Vagina (tissue), 2 donors: ENCODE data around the gene PCNX1.

ENCODE experiments used
- CTCF ChIP-seq, 3 experiments: fragments of 450-650 bp in 2 of 3; fragments of 200-600 bp in 1 of 3; sonication (generic) in 1 of 3; IDR thresholded peaks; one replicate each; pipeline ENCODE4 v1.5.1; 2017 to 2019; ENCODE audit warnings: antibody characterized with exemption in 3 of 3, mild to moderate bottlenecking in 2 of 3, moderate library complexity in 2 of 3
- POLR2A ChIP-seq, 2 donors: fragments of 450-650 bp; IDR thresholded peaks; one replicate each; pipeline ENCODE4 v1.6.1; 2017; ENCODE audit warnings: antibody characterized with exemption in 2 of 2, mild to moderate bottlenecking in 2 of 2, moderate library complexity in 2 of 2
- POLR2AphosphoS5 ChIP-seq, 2 donors: sonication (generic); formaldehyde crosslinking; IDR thresholded peaks; one replicate each; pipeline ENCODE4 v1.9.0; 2017; ENCODE audit warnings: antibody characterized with exemption in 2 of 2, mild to moderate bottlenecking in 2 of 2, low read depth in 1 of 2; ENCODE audit not compliant: insufficient read depth in 1 of 2

- TF ChIP-seq CTCF (IDR thresholded peaks at IDR 0.05), result no peak
- TF ChIP-seq POLR2A (IDR thresholded peaks at IDR 0.05), result no peak
- TF ChIP-seq POLR2AphosphoS5 (IDR thresholded peaks at IDR 0.05; ENCODE audit: insufficient read depth in 1 of 2, low read depth in 1 of 2), result no peak
These were observed 182.7 kb downstream of the PCNX1 start for GRCh38 chr14:71089971-71090370.
